DND-41 (cell line): Measurements from ENCODE around the gene SLX4IP.

ENCODE experiments used
- ATAC-seq: fragments of 200-7000 bp; cut with Tn5 transposase; 3 replicates; pipeline ENCODE4 v1.9.1; 2021; ENCODE audit warnings: low read depth; ENCODE audit not compliant: insufficient read depth
- DNase-seq: peaks from one replicate; pipeline ENCODE4 v3.0.0-alpha.2; 2020
- H2AFZ ChIP-seq: 2 replicates; pipeline ENCODE4 v1.6.0; 2012; ENCODE audit warnings: low read depth, low read length
- H3K27ac ChIP-seq: 2 replicates; pipeline ENCODE4 v1.5.1; 2012; ENCODE audit warnings: low read length, inconsistent platforms
- H3K27me3 ChIP-seq: fragments of 200-600 bp; sonication (generic); 2 replicates; pipeline ENCODE4 v1.6.0; 2012; ENCODE audit warnings: low read length, mild to moderate bottlenecking, inconsistent platforms; ENCODE audit not compliant: insufficient read depth, poor library complexity
- H3K36me3 ChIP-seq: 2 replicates; pipeline ENCODE4 v1.5.1; 2012; ENCODE audit warnings: low read length, inconsistent platforms; ENCODE audit not compliant: insufficient read depth
- H3K4me1 ChIP-seq: 2 replicates; pipeline ENCODE4 v1.5.1; 2012; ENCODE audit warnings: mild to moderate bottlenecking, low read length; ENCODE audit not compliant: insufficient read depth
- H3K4me2 ChIP-seq: 2 replicates; pipeline ENCODE4 v1.6.0; 2012; ENCODE audit warnings: mild to moderate bottlenecking, moderate library complexity, low read length, inconsistent platforms; ENCODE audit not compliant: insufficient read depth
- H3K4me3 ChIP-seq, 2 experiments: fragments of 200-600 bp in 1 of 2; shearing (Covaris generic) in 1 of 2; 2 replicates each; pipeline ENCODE4 v1.5.1; 2012 to 2016; ENCODE audit warnings: inconsistent platforms in 2 of 2, low read length in 2 of 2, mild to moderate bottlenecking in 2 of 2, low read depth in 1 of 2, moderate library complexity in 1 of 2
- H3K79me2 ChIP-seq: 2 replicates; pipeline ENCODE4 v1.6.0; 2012; ENCODE audit warnings: low read length, inconsistent platforms; ENCODE audit not compliant: insufficient read depth
- H3K9ac ChIP-seq: 2 replicates; pipeline ENCODE4 v1.6.0; 2012; ENCODE audit warnings: low read depth, mild to moderate bottlenecking, inconsistent platforms, low read length, moderate library complexity
- H3K9me3 ChIP-seq: 2 replicates; pipeline ENCODE4 v1.5.1; 2012; ENCODE audit warnings: low read length, moderate library complexity, mild to moderate bottlenecking, inconsistent platforms; ENCODE audit not compliant: insufficient read depth, severe bottlenecking
- H4K20me1 ChIP-seq: 2 replicates; pipeline ENCODE4 v1.6.0; 2012; ENCODE audit warnings: low read length; ENCODE audit not compliant: insufficient read depth
- EZH2 ChIP-seq: IDR thresholded peaks from 3 replicates; pipeline ENCODE4 v1.6.1; 2012; ENCODE audit warnings: borderline replicate concordance, low read depth, mild to moderate bottlenecking, moderate library complexity, low read length, inconsistent platforms; ENCODE audit not compliant: severe bottlenecking
- TF ChIP-seq, protein P1 (sequence below): IDR thresholded peaks from 2 replicates; pipeline ENCODE4 v1.5.1; 2012; ENCODE audit warnings: borderline replicate concordance, low read length, moderate library complexity, mild to moderate bottlenecking; ENCODE audit not compliant: poor library complexity, severe bottlenecking; ENCODE audit errors: extremely low read depth

Gene SLX4IP

GRCh38 chr20:10434832-10435812 is at the start of gene SLX4IP:
SLX4IP (plus strand) TSS chr20:10435305; CDS start chr20:10458205, 22,900 bp downstream.
- DNase-seq = peak; percentile 96
- Histone ChIP-seq H3K27ac (peak within 1 kb of the TSS; percentile 96), H4K20me1 (no peaks in the 10 kb centered on the region; the same call in none of the 2 replicates), H3K4me2 (peak within 1 kb of the TSS; percentile 77), H3K27me3 (no peaks in the 10 kb centered on the region), H3K9me3 (no peaks in the 10 kb centered on the region), H3K79me2 (peaks cover 88% of the 10 kb centered on the region), H3K4me1 (peaks cover 58% of the 10 kb centered on the region), H2AFZ (peak within 1 kb of the TSS; percentile 98), H3K9ac (peak within 1 kb of the TSS; percentile 94), H3K36me3 (peaks cover 7% of the 10 kb centered on the region), H3K4me3 (peak within 1 kb of the TSS; percentile 70 to 87)
- TF ChIP-seq, protein P1, sequence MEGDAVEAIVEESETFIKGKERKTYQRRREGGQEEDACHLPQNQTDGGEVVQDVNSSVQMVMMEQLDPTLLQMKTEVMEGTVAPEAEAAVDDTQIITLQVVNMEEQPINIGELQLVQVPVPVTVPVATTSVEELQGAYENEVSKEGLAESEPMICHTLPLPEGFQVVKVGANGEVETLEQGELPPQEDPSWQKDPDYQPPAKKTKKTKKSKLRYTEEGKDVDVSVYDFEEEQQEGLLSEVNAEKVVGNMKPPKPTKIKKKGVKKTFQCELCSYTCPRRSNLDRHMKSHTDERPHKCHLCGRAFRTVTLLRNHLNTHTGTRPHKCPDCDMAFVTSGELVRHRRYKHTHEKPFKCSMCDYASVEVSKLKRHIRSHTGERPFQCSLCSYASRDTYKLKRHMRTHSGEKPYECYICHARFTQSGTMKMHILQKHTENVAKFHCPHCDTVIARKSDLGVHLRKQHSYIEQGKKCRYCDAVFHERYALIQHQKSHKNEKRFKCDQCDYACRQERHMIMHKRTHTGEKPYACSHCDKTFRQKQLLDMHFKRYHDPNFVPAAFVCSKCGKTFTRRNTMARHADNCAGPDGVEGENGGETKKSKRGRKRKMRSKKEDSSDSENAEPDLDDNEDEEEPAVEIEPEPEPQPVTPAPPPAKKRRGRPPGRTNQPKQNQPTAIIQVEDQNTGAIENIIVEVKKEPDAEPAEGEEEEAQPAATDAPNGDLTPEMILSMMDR = no peak
- no peak for TF ChIP-seq EZH2
- ATAC-seq = peak; percentile 75

DNA sequence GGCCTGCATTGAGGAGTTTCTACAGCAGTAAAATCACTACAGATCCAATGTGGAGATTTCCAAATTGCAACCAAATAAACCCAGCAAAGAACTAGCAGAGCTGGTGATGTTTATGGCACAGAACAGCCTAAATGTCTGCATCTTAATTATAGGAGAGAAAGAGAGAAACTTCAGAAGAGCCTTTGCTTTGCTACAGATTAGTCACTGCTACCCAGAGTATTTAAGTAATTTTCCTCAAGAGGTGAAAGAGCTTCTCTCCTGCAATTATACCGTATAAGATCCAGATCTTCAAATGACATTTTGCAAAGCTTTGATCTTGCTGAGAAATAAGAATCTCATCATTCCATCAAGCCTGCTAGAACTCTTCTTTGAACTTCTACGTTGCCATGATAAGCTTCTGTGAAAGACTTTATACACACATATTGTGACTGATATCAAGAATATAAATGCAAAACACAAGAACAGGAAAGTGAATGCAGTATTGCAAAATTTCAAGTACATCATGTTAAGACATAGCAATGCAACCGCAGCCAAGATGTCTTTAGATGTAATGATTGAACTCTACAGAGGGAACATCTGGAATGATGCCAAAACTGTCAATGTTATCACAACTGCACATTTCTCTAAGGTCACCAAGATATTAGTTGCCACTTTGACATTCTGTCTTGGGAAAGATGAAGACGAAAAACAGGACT is 49.1 kb upstream of the SLX4IP start:
- H3K9me3 ChIP-seq = no peaks in the 10 kb centered on the region
- ATAC-seq = no peak
- H2AFZ ChIP-seq = no peak overlapping the region
- DNase-seq = no peak
- no peak overlapping the region for H3K4me2 ChIP-seq
- no peaks in the 10 kb centered on the region for H4K20me1 ChIP-seq
- H3K4me1 ChIP-seq = no peaks in the 10 kb centered on the region
- no peaks in the 10 kb centered on the region for H3K36me3 ChIP-seq
- no peak overlapping the region for H3K9ac ChIP-seq
- H3K4me3 ChIP-seq = no peak overlapping the region
- H3K79me2 ChIP-seq = no peaks in the 10 kb centered on the region
- peaks cover 2% of the 10 kb centered on the region for H3K27me3 ChIP-seq
- H3K27ac ChIP-seq = no peak overlapping the region
- no peak for TF ChIP-seq EZH2
- TF ChIP-seq, protein P1 = no peak

DNA sequence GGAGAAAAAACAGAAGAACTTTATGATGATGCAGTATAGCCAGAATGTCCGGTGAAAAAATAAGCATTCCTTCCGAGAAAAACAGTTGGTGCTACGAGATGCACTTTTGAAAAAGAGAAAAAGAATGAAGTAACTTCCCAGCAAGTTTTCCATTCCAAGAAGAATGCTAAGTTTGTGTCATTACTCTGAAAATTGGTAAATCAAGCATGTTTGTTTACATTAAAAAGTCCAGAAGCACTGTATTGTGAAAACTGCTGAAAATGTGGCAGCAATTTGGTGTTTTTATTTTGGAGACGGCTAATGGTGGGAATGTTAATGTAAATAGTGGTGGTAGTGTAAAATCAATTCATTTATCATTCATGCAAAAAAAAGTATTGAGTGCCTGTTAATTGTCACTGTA is 47.4 kb upstream of the SLX4IP start:
- Histone ChIP-seq H2AFZ (no peak overlapping the region), H3K27ac (no peak overlapping the region), H4K20me1 (no peaks in the 10 kb centered on the region), H3K4me3 (no peak overlapping the region), H3K9ac (no peak overlapping the region), H3K27me3 (peaks cover 2% of the 10 kb centered on the region), H3K36me3 (no peaks in the 10 kb centered on the region), H3K9me3 (no peaks in the 10 kb centered on the region), H3K79me2 (no peaks in the 10 kb centered on the region), H3K4me1 (no peaks in the 10 kb centered on the region), H3K4me2 (no peak overlapping the region)
- ATAC-seq (no peak), DNase-seq (no peak)
- TF ChIP-seq, protein P1 = no peak
- TF ChIP-seq EZH2 = no peak
